Activated naive CD4-positive, alpha-beta T cell (primary cell): ENCODE data around the gene SOWAHA.
"Not testable (repeated sequence)": the region's sequence is repeated elsewhere in the genome, so short reads cannot be mapped to it uniquely, and the experiment has no call there.

Source experiments
- DNase-seq, 4 experiments: peaks; one replicate each; lab custom pipeline; 2025; lab: John Stamatoyannopoulos, UW

Gene SOWAHA

DNA sequence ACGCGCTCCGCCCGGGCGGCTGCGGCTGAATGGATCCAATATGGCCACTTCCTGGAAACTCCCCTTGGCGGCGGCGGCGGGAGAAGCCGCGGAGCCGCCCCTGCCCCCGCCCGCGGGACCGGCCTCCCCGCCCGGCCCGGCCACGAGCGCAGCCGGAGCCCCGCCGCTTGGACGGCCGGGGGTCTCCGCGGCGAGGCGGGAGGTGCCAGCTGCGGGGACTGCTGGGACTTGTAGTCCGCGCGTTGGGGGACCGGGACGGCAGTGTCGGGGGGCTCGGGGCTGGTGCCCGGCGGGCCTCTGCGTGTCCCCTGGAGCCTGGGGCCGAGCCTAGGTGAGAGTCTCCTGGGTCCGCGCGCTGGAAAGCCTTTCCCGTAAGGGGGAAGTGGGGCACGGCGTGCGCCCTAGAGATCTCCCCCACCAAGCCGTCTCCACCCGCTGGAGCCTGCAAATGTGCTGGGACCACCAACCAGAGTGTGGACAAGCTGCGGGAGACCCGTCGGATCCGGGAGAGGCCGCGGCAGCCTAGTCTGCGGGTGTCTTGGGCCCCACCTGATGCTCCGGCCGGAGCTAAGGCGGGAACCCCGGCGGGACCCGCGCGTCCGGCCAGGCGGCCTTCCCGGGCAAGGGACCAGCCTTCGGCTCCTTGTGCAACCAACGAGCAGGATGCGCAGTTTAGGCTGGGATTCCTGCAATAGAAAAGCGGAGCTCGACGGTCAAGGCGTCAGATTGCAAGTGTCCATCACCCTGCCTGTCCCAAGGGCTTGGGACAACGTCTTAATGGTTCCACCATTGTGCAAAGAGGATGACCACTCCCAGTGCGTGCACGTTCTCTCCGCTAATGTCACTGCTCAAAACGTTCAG is 35.7 kb upstream of the SOWAHA start, which contains the start of gene SEPTIN8:
TSS of gene SEPTIN8 (minus strand) at position 31 of the 861 bp plus-strand sequence. CDS start 102 bp downstream, outside the sequence.
- DNase-seq: no peak

- DNase-seq: no peak
These were observed 35.0 kb upstream of the SOWAHA start for GRCh38 chr5:132778129-132778528.

- no peak for DNase-seq
These were observed 34.2 kb upstream of the SOWAHA start for GRCh38 chr5:132778856-132779255.

DNA sequence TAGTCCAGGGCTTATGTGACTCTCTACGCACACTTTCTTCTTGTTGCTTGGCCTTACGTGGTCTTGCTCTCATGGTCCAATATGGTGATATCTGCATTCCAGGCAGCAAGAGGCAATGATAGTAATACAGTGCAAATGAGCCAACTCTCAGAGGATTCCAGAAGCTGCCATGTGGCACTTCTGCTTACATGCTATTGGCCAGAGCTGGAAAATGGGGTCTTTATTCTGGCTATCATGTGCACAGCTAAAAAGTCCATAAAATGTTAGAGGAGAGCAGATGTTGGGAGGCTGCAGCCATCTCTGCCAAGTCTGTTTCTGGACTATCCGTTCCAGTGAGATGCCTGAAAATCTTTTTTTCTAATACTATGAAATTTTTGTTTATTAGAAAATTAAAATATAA is 33.1 kb upstream of the SOWAHA start:
- DNase-seq: no peak

- DNase-seq: no peak
These were observed 32.5 kb upstream of the SOWAHA start for GRCh38 chr5:132780577-132780976.

DNA sequence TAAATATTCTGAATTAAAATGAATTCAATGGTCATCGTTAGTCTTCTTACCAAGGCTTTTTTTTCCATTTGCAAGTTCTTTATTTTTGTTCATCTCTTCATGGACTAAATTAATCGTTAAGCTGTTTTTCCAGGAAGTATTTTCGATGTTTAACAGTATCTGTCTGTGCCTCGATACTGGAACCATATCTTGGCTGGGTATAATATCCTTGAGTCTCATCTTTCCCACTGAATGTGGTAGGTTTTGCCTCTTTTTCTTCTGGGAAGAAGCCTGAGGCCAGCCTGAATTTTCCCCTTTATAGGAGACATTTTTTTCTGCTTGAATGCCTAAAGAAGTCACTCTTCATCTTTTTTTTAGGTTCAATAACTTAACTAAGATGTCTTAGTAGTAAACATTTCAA is 32.1 kb upstream of the SOWAHA start:
- DNase-seq: no peak

DNA sequence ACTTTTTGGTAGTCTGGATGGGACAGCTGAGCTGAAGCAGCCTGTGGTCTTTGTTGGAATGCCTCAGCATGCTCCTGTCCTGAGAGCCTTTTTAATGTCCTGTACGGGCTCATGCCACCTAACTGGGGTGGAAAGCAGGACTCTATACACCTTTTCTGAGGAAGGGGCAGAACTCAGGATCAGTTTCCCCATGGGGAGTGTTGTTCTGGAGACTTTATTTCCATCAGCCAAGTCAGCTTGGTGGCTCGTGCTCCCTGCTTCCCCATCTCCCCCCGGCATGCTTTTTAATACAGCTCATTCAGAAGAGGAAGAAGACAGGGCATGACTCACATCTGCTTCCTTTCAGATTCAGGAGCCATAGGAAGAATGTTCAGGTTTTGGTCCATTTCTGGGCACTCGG is 31.0 kb upstream of the SOWAHA start:
- no peak for DNase-seq

DNA sequence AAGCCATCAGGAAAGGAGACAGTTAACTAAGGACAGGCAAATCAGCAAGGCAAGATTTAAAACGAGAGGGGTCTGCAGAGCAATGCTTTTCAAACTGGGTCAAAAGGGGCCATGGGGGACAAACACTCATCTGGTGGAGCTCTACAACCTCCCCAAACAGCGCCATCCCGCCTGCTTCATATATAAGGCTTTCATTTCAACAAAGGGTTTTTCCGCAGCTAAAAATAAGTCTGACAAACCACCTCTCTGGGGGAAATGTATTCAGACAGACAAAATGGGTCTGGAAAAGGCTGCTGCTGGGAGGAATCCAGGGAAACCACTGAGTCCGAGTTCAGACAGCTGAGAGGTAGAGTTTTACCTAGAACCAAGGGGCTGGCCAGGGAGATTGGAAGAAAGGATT is 27.7 kb upstream of the SOWAHA start:
- no peak for DNase-seq

- DNase-seq: no peak
These were observed 27.2 kb upstream of the SOWAHA start for GRCh38 chr5:132785864-132786263.

- no peak for DNase-seq
These were observed 26.0 kb upstream of the SOWAHA start for GRCh38 chr5:132787076-132787475.

DNA sequence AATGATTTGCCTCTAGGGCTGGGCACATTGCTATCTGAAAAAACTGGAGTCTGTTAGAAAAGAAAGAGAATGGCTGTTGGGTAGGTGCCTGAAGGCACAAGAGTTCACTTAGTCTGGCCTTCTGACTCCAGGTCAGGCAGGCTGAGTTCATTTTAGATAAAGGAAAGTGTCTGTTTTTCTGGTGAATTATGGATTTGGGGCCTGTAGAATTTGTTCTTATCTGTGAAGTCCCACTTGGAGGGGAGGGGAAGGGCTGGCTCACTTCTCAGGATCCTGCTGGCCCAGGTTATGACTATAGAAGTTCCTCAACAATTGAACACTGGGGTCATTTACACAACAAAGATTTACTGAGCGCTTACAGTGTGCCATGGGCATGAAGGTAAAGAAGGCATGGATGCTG is 24.6 kb upstream of the SOWAHA start:
- DNase-seq: no peak

DNA sequence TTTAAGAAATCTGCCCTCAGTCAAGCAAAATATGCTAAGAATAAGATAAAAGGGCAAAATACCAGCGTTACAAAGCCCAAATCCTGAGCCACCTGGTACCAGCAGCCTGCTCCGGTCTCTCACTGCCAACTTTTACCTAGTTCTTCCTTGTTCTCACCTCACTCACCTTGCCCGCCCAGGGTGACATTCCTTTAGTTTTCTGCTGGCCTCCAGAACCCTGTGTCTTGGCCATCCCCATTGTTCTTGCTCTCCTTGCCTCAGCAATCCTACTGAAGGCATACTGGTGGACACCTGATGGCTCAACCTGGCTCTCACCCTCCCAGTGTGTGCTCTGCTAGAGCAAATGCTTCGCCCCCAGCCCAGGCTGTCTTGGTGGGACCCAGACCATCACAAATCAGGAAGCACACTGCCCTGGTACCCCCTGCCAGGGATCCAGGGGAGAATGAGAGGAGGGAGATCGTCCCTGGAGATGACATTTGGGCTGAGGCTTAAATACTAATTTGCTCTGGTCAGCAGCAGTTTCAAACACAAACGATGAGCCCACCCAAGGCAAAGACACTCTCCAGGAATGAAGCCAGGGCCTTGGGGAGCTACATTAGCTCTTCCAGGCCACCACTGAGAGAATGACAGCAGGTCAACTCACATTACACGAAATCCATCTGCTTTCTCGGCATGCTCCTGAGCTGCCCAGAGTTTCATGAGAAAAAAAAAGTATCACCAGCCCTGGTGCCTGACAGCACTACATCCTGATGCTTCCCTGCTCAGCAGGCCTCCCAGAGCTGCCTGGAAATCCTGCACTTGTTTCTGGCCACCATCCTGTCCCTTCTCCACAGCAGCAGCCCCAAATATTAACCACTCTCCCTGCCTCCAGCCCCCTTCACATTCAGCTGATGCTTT is 23.9 kb upstream of the SOWAHA start:
- no peak for DNase-seq

DNA sequence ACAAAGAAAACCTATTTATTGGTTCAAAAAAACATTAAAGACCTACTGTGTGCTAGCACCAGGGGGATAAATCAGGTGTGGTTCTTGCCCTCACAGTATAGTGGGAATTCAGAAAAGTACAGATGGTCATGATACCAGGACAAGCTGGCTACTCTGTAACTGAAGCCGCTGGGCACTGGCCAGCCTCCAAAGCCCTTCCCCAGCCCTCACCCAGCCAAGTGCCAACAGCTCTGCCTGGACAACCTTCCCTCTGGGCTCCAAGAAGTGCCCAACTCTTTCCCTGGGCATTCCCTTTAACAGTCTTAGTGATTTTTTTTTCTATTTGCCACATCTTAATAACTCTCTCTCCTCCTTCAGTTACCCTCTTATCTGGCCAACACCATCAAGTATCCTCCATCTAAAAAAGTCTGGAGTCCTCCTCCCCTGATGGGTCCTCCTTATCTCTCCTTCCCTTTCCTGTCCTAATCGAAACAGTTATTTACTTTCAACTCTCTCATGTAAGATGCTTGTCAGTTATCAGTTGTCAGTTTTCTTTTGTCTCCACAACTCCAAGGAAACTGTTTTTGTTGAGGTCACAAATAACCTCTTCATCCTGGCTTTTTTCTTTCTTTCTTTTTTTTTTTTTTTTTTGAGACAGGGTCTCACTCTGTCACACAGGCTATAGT is 22.8 kb upstream of the SOWAHA start:
- DNase-seq: no peak

GRCh38 chr5:132791026-132791425 is 22.1 kb upstream of the SOWAHA start:
- no peak for DNase-seq

DNA sequence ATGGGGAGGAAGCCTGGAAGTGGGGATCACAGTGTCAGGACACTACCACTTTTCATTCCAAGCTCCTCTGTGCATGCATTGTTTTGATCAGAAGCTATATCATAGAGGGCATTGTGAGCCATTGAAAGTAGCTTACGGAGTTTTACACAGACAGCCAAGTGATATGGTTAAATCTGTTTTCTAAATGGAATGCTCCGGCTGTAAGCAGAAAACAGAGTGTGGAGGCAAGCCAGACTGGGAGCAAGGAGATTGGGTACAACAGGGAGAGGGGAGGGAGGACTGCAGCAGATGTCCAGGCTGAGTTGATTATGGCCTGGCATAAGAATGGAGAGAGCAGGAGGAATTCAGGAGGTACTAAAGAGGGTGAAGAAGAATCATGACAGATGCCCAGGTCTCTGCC is 15.5 kb upstream of the SOWAHA start:
- DNase-seq: no peak

DNA sequence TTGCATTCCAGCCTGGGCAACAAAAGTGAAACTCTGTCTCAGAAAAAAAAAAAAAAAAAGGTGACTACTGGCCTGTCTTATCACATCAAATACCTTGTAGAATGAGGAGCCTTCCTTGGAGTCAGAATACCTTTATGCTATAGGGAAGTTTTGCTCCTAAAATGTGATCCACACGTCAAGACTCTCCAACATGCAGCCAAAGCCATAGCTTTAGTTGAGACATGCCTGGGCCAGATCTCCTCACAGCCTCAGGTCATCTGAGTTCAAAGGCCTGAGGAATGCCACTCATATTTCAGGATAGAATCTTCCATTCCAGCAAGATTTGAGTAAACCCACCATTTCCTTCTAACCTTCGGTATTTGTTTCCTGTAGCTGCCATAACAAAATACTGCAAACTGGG is 13.7 kb upstream of the SOWAHA start:
- DNase-seq: no peak

- no peak for DNase-seq
These were observed 12.6 kb upstream of the SOWAHA start for GRCh38 chr5:132800545-132800944.

GRCh38 chr5:132802044-132802684 is 10.9 kb upstream of the SOWAHA start:
- DNase-seq: no peak

- not testable (repeated sequence) for DNase-seq
These were observed 10.4 kb upstream of the SOWAHA start for GRCh38 chr5:132802685-132803066.

DNA sequence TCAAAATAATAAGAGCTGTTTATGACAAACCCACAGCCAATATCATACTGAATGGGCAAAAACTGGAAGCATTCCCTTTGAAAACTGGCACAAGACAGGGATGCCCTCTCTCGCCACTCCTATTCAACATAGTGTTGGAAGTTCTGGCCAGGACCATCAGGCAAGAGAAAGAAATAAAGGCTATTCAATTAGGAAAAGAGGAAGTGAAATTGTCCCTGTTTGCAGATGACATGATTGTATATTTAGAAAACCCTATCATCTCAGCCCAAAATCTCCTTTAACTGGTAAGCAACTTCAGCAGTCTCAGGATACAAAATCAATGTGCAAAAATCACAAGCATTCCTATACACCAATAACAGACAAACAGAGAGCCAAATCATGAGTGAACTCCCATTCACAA is 8.9 kb upstream of the SOWAHA start:
- DNase-seq: not testable (repeated sequence)

DNA sequence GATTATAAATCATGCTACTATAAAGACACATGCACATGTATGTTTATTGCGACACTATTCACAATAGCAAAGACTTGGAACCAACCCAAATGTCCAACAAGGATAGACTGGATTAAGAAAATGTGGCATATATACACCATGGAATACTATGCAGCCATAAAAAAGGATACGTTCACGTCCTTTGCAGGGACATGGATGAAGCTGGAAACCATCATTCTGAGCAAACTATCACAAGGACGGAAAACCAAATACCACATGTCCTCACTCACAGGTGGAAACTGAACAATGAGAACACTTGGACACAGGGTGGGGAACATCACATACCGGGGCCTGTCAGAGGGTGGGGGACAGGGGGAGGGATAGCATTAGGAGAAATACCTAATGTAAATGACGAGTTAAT is 7.2 kb upstream of the SOWAHA start:
- not testable (repeated sequence) for DNase-seq

DNA sequence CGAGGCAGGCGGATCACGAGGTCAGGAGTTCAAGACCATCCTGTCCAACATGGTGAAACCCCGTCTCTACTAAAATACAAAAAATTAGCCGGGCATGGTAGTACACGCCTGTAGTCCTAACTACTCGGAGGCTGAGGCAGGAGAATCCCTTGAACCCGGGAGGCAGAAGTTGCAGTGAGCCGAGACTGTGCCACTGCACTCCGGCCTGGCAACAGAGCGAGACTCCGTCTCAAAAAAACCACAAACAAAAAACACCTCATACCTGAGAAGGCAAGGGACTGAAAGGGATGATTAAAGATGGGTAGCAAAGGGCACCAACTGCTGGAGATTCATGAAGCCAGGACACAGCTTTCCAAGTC is 6.3 kb upstream of the SOWAHA start:
- not testable (repeated sequence) for DNase-seq
